T1000 (cell line): ENCODE data around the gene GREM2.

Source experiments
- DNase-seq: peaks from one replicate; lab custom pipeline; 2025; ENCODE audit warnings: mixed read lengths; lab: John Stamatoyannopoulos, UW

GREM2 gene

GRCh38 chr1:240455228-240455821 lies 156.6 kb downstream of the GREM2 start:
- no peak for DNase-seq

GRCh38 chr1:240445369-240445768 lies 166.6 kb downstream of the GREM2 start:
- DNase-seq, result no peak

- no peak for DNase-seq
Observed at GRCh38 chr1:240441669-240442068, 170.3 kb downstream of the GREM2 start.
